ENCODE measurements around the gene COX6B2.

Gene COX6B2

DNA sequence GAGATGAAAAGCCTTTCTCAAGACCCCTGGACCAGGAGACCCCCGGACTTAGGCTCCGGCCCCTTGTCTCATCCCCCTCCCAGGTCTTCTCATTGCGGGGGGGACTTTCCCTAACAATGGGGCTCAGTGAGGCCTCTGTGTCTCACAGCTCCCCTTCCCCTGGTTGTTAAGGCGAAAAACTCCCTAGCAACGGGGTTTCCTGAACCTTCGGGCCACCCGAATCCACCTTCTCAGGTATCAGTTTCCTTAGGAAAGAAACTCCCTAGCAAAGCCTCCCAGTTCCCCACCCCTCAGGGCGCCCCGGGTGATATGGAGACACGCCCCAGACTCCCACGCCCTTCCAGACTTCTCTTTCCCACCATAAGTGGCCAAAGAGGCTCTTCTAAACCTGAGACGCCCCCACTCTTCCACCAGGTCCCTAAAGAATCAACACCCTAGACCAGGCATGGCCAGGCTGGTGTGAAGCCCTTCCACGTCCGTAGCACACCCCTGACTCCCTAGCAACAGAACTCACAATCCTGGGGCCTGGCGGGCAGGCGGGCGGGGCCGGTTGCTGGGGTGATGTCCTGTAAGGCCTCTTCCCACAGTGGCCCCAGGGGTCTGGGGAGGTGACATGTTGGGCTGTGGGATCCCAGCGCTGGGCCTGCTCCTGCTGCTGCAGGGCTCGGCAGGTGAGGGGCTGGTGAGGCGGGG is 21.9 kb upstream of the COX6B2 start, which contains the start of gene TMEM190:
Gene TMEM190 (plus strand): TSS at position 586 of the 693 bp plus-strand sequence. CDS start 28 bp downstream, at position 614.
- no peaks in the 10 kb centered on the region for H3K9me3 ChIP-seq (ENCODE audit: control insufficient read depth, insufficient read depth, low read depth, low read length)
- H3K36me3 ChIP-seq (ENCODE audit: control insufficient read depth in 2 of 2, insufficient read depth in 1 of 2, low read length in 2 of 2), result no peaks in the 10 kb centered on the region
- ChIA-PET CTCF (interaction anchor here (1.0 kb wide), 1 partner anchor 210 kb away, joined by 3 read pairs; the partner anchor contains the start of gene DNAAF3), POLR2A (interaction anchor here (0.6 to 1.0 kb wide), 2 partner anchors 28 to 31 kb away, joined by 4 read pairs; partner anchors contain the start of gene UBE2S)
- H3K4me1 ChIP-seq (ENCODE audit: control insufficient read depth, insufficient read depth, low read length), result no peaks in the 10 kb centered on the region; the same call in 1 of the 2 replicates
- no peak within 1 kb of the TSS for H3K4me3 ChIP-seq (ENCODE audit: low read depth, low read length)
- no peak within 1 kb of the TSS for H3K27ac ChIP-seq (ENCODE audit: extremely low read depth, low read depth, low read length)
- TF ChIP-seq ZFHX2 (tag by site-specific recombination; conservative IDR thresholded peaks at IDR 0.05) (peak; percentile 35; the same call in 1 of the 2 replicates), ZBTB11 (tag by site-specific recombination; conservative IDR thresholded peaks at IDR 0.05; ENCODE audit: low read depth) (no peak), GLIS2 (tag by site-specific recombination; IDR thresholded peaks at IDR 0.05) (peak; percentile 13; the same call in 1 of the 2 replicates), OSR2 (tag by site-specific recombination; IDR thresholded peaks at IDR 0.05) (no peak), ZNF155 (tag by site-specific recombination; IDR thresholded peaks at IDR 0.05) (no peak), CTCF (tag by site-specific recombination; IDR thresholded peaks at IDR 0.05) (no peak), ZNF677 (tag by site-specific recombination; IDR thresholded peaks at IDR 0.05) (no peak), ZIC2 (tag by site-specific recombination; IDR thresholded peaks at IDR 0.05) (peak; percentile 74), ZNF211 (tag by site-specific recombination; IDR thresholded peaks at IDR 0.05; ENCODE audit: low read depth) (no peak), ZNF248 (tag by site-specific recombination; IDR thresholded peaks at IDR 0.05) (no peak), ZNF76 (tag by site-specific recombination; IDR thresholded peaks at IDR 0.05; ENCODE audit: borderline replicate concordance, low read depth) (no peak), ZNF600 (tag by site-specific recombination; IDR thresholded peaks at IDR 0.05) (peak; percentile 47; the same call in 1 of the 2 replicates), ZNF558 (tag by site-specific recombination; IDR thresholded peaks at IDR 0.05) (no peak), REST (tag by site-specific recombination; IDR thresholded peaks at IDR 0.05) (no peak), ZNF274 (IDR thresholded peaks at IDR 0.05; ENCODE audit: low read length) (no peak), ZNF274 (tag by site-specific recombination; IDR thresholded peaks at IDR 0.05; ENCODE audit: borderline replicate concordance) (no peak), ZBTB6 (tag by site-specific recombination; IDR thresholded peaks at IDR 0.05) (no peak), ZNF341 (tag by site-specific recombination; IDR thresholded peaks at IDR 0.05; ENCODE audit: low read depth) (peak; percentile 51)
- TF ChIP-seq, protein P1, sequence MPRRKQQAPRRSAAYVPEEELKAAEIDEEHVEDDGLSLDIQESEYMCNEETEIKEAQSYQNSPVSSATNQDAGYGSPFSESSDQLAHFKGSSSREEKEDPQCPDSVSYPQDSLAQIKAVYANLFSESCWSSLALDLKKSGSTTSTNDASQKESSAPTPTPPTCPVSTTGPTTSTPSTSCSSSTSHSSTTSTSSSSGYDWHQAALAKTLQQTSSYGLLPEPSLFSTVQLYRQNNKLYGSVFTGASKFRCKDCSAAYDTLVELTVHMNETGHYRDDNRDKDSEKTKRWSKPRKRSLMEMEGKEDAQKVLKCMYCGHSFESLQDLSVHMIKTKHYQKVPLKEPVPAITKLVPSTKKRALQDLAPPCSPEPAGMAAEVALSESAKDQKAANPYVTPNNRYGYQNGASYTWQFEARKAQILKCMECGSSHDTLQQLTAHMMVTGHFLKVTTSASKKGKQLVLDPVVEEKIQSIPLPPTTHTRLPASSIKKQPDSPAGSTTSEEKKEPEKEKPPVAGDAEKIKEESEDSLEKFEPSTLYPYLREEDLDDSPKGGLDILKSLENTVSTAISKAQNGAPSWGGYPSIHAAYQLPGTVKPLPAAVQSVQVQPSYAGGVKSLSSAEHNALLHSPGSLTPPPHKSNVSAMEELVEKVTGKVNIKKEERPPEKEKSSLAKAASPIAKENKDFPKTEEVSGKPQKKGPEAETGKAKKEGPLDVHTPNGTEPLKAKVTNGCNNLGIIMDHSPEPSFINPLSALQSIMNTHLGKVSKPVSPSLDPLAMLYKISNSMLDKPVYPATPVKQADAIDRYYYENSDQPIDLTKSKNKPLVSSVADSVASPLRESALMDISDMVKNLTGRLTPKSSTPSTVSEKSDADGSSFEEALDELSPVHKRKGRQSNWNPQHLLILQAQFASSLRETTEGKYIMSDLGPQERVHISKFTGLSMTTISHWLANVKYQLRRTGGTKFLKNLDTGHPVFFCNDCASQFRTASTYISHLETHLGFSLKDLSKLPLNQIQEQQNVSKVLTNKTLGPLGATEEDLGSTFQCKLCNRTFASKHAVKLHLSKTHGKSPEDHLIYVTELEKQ (tag by site-specific recombination; IDR thresholded peaks at IDR 0.05; ENCODE audit: borderline replicate concordance), result no peak
- TF ChIP-seq, protein P2, sequence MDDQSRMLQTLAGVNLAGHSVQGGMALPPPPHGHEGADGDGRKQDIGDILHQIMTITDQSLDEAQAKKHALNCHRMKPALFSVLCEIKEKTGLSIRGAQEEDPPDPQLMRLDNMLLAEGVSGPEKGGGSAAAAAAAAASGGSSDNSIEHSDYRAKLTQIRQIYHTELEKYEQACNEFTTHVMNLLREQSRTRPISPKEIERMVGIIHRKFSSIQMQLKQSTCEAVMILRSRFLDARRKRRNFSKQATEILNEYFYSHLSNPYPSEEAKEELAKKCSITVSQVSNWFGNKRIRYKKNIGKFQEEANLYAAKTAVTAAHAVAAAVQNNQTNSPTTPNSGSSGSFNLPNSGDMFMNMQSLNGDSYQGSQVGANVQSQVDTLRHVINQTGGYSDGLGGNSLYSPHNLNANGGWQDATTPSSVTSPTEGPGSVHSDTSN (CRISPR knock-in tag; IDR thresholded peaks at IDR 0.05), result no peak
- TF ChIP-seq, protein P3, sequence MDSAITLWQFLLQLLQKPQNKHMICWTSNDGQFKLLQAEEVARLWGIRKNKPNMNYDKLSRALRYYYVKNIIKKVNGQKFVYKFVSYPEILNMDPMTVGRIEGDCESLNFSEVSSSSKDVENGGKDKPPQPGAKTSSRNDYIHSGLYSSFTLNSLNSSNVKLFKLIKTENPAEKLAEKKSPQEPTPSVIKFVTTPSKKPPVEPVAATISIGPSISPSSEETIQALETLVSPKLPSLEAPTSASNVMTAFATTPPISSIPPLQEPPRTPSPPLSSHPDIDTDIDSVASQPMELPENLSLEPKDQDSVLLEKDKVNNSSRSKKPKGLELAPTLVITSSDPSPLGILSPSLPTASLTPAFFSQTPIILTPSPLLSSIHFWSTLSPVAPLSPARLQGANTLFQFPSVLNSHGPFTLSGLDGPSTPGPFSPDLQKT (IDR thresholded peaks at IDR 0.05; ENCODE audit: borderline replicate concordance, low read depth, low read length), result no peak

Data from HEK293 (cell line).